Mammary epithelial cell (primary cell): ENCODE results near the gene NRN1.

Source experiments
- EZH2 ChIP-seq: IDR thresholded peaks from 2 replicates; pipeline ENCODE4 v1.6.1; 2012; ENCODE audit warnings: low read length, inconsistent platforms, borderline replicate concordance
- TF ChIP-seq, protein P1 (sequence below), 2 donors: IDR thresholded peaks in 1 of 2; conservative IDR thresholded peaks in 1 of 2; 2 replicates each; pipeline ENCODE4 v1.5.1; 2011 to 2012; ENCODE audit warnings: inconsistent platforms in 2 of 2, low read length in 2 of 2, mild to moderate bottlenecking in 2 of 2, control low read depth in 1 of 2, low read depth in 1 of 2; ENCODE audit not compliant: insufficient read depth in 1 of 2; ENCODE audit errors: extremely low read depth in 1 of 2

DNA sequence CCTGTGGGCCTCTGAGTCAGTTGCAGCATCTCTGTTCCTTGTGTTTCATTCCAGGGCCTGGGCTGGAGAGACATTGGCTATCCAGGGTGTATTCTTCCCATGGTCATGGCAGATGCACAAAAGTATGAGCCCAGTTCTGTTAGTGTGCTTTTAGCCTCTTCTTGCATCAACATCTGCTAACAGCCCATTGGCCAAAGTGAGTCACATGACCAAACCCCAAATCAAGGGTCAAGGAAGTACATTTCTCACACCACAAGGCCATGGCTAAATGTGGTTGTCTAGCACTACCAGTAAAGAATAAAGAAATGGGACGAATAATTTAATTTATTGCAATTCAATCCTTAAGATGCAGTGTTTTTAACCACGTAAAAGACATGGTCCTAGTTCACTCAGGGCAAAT is 43.9 kb downstream of the NRN1 start:
- TF ChIP-seq, protein P1, sequence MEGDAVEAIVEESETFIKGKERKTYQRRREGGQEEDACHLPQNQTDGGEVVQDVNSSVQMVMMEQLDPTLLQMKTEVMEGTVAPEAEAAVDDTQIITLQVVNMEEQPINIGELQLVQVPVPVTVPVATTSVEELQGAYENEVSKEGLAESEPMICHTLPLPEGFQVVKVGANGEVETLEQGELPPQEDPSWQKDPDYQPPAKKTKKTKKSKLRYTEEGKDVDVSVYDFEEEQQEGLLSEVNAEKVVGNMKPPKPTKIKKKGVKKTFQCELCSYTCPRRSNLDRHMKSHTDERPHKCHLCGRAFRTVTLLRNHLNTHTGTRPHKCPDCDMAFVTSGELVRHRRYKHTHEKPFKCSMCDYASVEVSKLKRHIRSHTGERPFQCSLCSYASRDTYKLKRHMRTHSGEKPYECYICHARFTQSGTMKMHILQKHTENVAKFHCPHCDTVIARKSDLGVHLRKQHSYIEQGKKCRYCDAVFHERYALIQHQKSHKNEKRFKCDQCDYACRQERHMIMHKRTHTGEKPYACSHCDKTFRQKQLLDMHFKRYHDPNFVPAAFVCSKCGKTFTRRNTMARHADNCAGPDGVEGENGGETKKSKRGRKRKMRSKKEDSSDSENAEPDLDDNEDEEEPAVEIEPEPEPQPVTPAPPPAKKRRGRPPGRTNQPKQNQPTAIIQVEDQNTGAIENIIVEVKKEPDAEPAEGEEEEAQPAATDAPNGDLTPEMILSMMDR (conservative IDR thresholded peaks at IDR 0.05 in 1 of 2, IDR thresholded peaks at IDR 0.05 in 1 of 2; ENCODE audit: extremely low read depth in 1 of 2, insufficient read depth in 1 of 2, low read depth in 1 of 2, low read length in 2 of 2): no peak
- TF ChIP-seq EZH2: no peak
